HepG2 (cell line): Measurements from ENCODE around the gene DLEC1. TPM values are rescaled to one million over a fixed set of nuclear protein-coding genes. Genes with fewer than 3 reads are reported as not detected.

ENCODE experiments used
- CAMTA2 ChIP-seq: sonication (generic); formaldehyde crosslinking; IDR thresholded peaks from 2 replicates; pipeline ENCODE4 v1.4.0; 2020; ENCODE audit warnings: mild to moderate bottlenecking, missing genetic modification reagents, borderline replicate concordance
- HDAC2 ChIP-seq: sonication (generic); formaldehyde crosslinking; IDR thresholded peaks from 2 replicates; pipeline ENCODE4 v1.4.0; 2020; ENCODE audit warnings: missing genetic modification reagents
- JUN ChIP-seq: sonication (generic); formaldehyde crosslinking; IDR thresholded peaks from 2 replicates; pipeline ENCODE4 v1.4.0; 2020; ENCODE audit warnings: mild to moderate bottlenecking, missing genetic modification reagents
- KAT8 ChIP-seq: IDR thresholded peaks from 2 replicates; pipeline ENCODE4 v1.6.1; 2016; ENCODE audit warnings: missing genetic modification reagents, missing compliant biosample characterization
- LBX2 ChIP-seq: sonication (generic); formaldehyde crosslinking; IDR thresholded peaks from 2 replicates; pipeline ENCODE4 v1.5.0; 2020; ENCODE audit warnings: missing genetic modification reagents, mild to moderate bottlenecking, borderline replicate concordance
- MEF2D ChIP-seq: sonication (generic); formaldehyde crosslinking; IDR thresholded peaks from 2 replicates; pipeline ENCODE4 v1.5.1; 2020; ENCODE audit warnings: mild to moderate bottlenecking, missing genetic modification reagents
- MLXIP ChIP-seq: sonication (generic); formaldehyde crosslinking; IDR thresholded peaks from 2 replicates; pipeline ENCODE4 v1.9.0; 2021; ENCODE audit warnings: missing genetic modification reagents, borderline replicate concordance
- NFYC ChIP-seq: IDR thresholded peaks from 2 replicates; pipeline ENCODE4 v1.6.1; 2016; ENCODE audit warnings: missing genetic modification reagents, missing compliant biosample characterization
- PCBP1 ChIP-seq: fragments of 200-400 bp; formaldehyde crosslinking; IDR thresholded peaks from 2 replicates; pipeline ENCODE4 v1.6.1; 2017; ENCODE audit warnings: mild to moderate bottlenecking, low read depth, low read length, borderline replicate concordance
- RARG ChIP-seq: sonication (generic); formaldehyde crosslinking; IDR thresholded peaks from 2 replicates; pipeline ENCODE4 v1.4.0; 2020; ENCODE audit warnings: low read depth, mild to moderate bottlenecking, missing genetic modification reagents
- ZNF343 ChIP-seq: sonication (generic); formaldehyde crosslinking; IDR thresholded peaks from 2 replicates; pipeline ENCODE4 v1.4.0; 2020; ENCODE audit warnings: mild to moderate bottlenecking, missing genetic modification reagents
- ZNF512B ChIP-seq: sonication (generic); formaldehyde crosslinking; IDR thresholded peaks from 2 replicates; pipeline ENCODE4 v1.5.1; 2020; ENCODE audit warnings: missing genetic modification reagents, mild to moderate bottlenecking, borderline replicate concordance
- ZNF598 ChIP-seq: sonication (generic); formaldehyde crosslinking; IDR thresholded peaks from 2 replicates; pipeline ENCODE4 v1.5.1; 2020; ENCODE audit warnings: mild to moderate bottlenecking, missing genetic modification reagents, borderline replicate concordance
- ZNF710 ChIP-seq: sonication (generic); formaldehyde crosslinking; IDR thresholded peaks from 2 replicates; pipeline ENCODE4 v1.5.0; 2020; ENCODE audit warnings: mild to moderate bottlenecking, missing genetic modification reagents, borderline replicate concordance
- polyA plus RNA-seq, 8 experiments: library from polyadenylated mRNA; depleted of rRNA in 3 of 8; stranded (reverse) in 7 of 8; unstranded in 1 of 8; fragments of >200 nt; fragmentation: Illumina TruSeq in 4 of 8; extraction: Trizol in 4 of 8; gene quantifications; 2 replicates each; pipeline versions ENCODE4 v1.2.1 to v1.2.3, GENCODE V29; 2011 to 2016; ENCODE audit warnings: low read depth in 4 of 8, missing spikeins in 1 of 8, mixed read lengths in 1 of 8; ENCODE audit not compliant: insufficient read depth in 1 of 8
- total RNA-seq, 5 experiments: library from RNA; depleted of rRNA; stranded (reverse); fragments of >200 nt; fragmentation: Illumina TruSeq; extraction: Trizol; gene quantifications; 2 replicates each; pipeline ENCODE4 v1.2.3, GENCODE V29; 2016; ENCODE audit warnings: low read depth in 1 of 5
- TF ChIP-seq, protein P1 (sequence below): sonication (generic); formaldehyde crosslinking; conservative IDR thresholded peaks from 2 replicates; pipeline ENCODE4 v1.4.0; 2020; ENCODE audit warnings: mild to moderate bottlenecking, missing genetic modification reagents, moderate library complexity

DLEC1 gene
- total and polyA plus RNA-seq, 2 of the 13 experiments (the other 11 are each of a cell fraction or from before 2014, with no cell fraction given): 0.09 TPM; not detected in 1

GRCh38 chr3:38116471-38117162, 77.6 kb downstream of the DLEC1 start (continued):
- no peak for TF ChIP-seq HDAC2
- no peak; the same call in 1 of the 2 replicates for TF ChIP-seq LBX2
- no peak for TF ChIP-seq RARG (CRISPR knock-in tag)
- no peak for TF ChIP-seq MEF2D
- 0 out of 2 replicates have a peak, but pooled peaks have one; percentile 55 for TF ChIP-seq ZNF512B
- TF ChIP-seq, protein P1, sequence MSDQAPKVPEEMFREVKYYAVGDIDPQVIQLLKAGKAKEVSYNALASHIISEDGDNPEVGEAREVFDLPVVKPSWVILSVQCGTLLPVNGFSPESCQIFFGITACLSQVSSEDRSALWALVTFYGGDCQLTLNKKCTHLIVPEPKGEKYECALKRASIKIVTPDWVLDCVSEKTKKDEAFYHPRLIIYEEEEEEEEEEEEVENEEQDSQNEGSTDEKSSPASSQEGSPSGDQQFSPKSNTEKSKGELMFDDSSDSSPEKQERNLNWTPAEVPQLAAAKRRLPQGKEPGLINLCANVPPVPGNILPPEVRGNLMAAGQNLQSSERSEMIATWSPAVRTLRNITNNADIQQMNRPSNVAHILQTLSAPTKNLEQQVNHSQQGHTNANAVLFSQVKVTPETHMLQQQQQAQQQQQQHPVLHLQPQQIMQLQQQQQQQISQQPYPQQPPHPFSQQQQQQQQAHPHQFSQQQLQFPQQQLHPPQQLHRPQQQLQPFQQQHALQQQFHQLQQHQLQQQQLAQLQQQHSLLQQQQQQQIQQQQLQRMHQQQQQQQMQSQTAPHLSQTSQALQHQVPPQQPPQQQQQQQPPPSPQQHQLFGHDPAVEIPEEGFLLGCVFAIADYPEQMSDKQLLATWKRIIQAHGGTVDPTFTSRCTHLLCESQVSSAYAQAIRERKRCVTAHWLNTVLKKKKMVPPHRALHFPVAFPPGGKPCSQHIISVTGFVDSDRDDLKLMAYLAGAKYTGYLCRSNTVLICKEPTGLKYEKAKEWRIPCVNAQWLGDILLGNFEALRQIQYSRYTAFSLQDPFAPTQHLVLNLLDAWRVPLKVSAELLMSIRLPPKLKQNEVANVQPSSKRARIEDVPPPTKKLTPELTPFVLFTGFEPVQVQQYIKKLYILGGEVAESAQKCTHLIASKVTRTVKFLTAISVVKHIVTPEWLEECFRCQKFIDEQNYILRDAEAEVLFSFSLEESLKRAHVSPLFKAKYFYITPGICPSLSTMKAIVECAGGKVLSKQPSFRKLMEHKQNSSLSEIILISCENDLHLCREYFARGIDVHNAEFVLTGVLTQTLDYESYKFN (CRISPR knock-in tag): no peak
- no peak for TF ChIP-seq ZNF343
- TF ChIP-seq PCBP1: no peak
- no peak for TF ChIP-seq ZNF598 (CRISPR knock-in tag)
- TF ChIP-seq CAMTA2 (CRISPR knock-in tag): 0 out of 2 replicates have a peak, but pooled peaks have one; percentile 39
- no peak for TF ChIP-seq KAT8
- no peak for TF ChIP-seq MLXIP (CRISPR knock-in tag)
- no peak for TF ChIP-seq ZNF710 (CRISPR knock-in tag)
- TF ChIP-seq NFYC (CRISPR knock-in tag): no peak
- no peak for TF ChIP-seq JUN
